ENCODE measurements around the gene RAB20. TPM values are rescaled to one million over a fixed set of nuclear protein-coding genes. Genes with fewer than 3 reads are reported as not detected.
A peak's percentile ranks its signal among the peaks of the same experiment; 100 is the strongest.

Gene RAB20
- total and polyA plus RNA-seq, 4 donors = 9.8 to 36.9 (median 25.2) TPM

GRCh38 chr13:110562696-110563462, 1.4 kb upstream of the RAB20 start:
- Histone ChIP-seq H3K27ac (ENCODE audit: low read depth in 1 of 2, low read length in 2 of 2) (peak overlapping the region; percentile 95 to 98), H3K9me3 (ENCODE audit: control insufficient read depth in 4 of 4, low read length in 3 of 4) (no peaks in the 10 kb centered on the region), H3K36me3 (ENCODE audit: control insufficient read depth in 4 of 4, insufficient read depth in 3 of 4, low read depth in 1 of 4, low read length in 3 of 4) (peaks cover 0 to 1% (median 0%) of the 10 kb centered on the region in 4 donors), H3K9ac (ENCODE audit: low read depth in 1 of 2, low read length in 2 of 2) (peak overlapping the region; percentile 70 to 95), H3K4me1 (ENCODE audit: control insufficient read depth in 4 of 4, insufficient read depth in 4 of 4, low read length in 3 of 4) (peaks cover 7 to 35% (median 23%) of the 10 kb centered on the region in 4 donors), H3K27me3 (ENCODE audit: control insufficient read depth in 4 of 4, insufficient read depth in 4 of 4, low read length in 3 of 4) (no peaks in the 10 kb centered on the region), H3K4me3 (ENCODE audit: low read depth in 1 of 3, low read length in 3 of 3) (peak overlapping the region; percentile 81 to 93 (median 93))
- DNase-seq (ENCODE audit: low spot score) = no peak
- 29% methylated on average over 17 of the region's 17 CpGs for WGBS
- no peak for TF ChIP-seq MAX (IDR thresholded peaks at IDR 0.05)
- no peak for TF ChIP-seq ZBTB33 (IDR thresholded peaks at IDR 0.05)
- TF ChIP-seq HNF4G (IDR thresholded peaks at IDR 0.05) = no peak
- no peak for TF ChIP-seq FOXA2 (IDR thresholded peaks at IDR 0.05)
- TF ChIP-seq EGR1 (IDR thresholded peaks at IDR 0.05; ENCODE audit: low read depth in 2 of 2) = peak in 1 of 2 donors; percentile 33
- peak; percentile 52 for TF ChIP-seq YY1 (IDR thresholded peaks at IDR 0.05)
- TF ChIP-seq JUND (IDR thresholded peaks at IDR 0.05) = peak in 1 of 2 donors; percentile 29
- TF ChIP-seq RAD21 (IDR thresholded peaks at IDR 0.05) = peak; percentile 28 to 39
- TF ChIP-seq NR2F2 (IDR thresholded peaks at IDR 0.05) = no peak
- no peak for TF ChIP-seq SP1 (IDR thresholded peaks at IDR 0.05)
- TF ChIP-seq REST (IDR thresholded peaks at IDR 0.05) = no peak
- TF ChIP-seq GABPA (IDR thresholded peaks at IDR 0.05 in 1 of 2, conservative IDR thresholded peaks at IDR 0.05 in 1 of 2) = no peak
- TF ChIP-seq CTCF (IDR thresholded peaks at IDR 0.05; ENCODE audit: low read depth, low read length, missing input control) = peak; percentile 3
- peak; percentile 11 for TF ChIP-seq ATF3 (IDR thresholded peaks at IDR 0.05)
- TF ChIP-seq FOXA1 (IDR thresholded peaks at IDR 0.05) = no peak
- no peak for TF ChIP-seq TAF1 (conservative IDR thresholded peaks at IDR 0.05)
- peak; percentile 4 to 63 for TF ChIP-seq HNF4A (conservative IDR thresholded peaks at IDR 0.05)
- peak; percentile 38 to 76 for TF ChIP-seq RXRA (IDR thresholded peaks at IDR 0.05)

All from liver (tissue), 9 donors.